RPMI7951 (cell line): ENCODE data around the gene SBK1. TPM values are rescaled to one million over a fixed set of nuclear protein-coding genes. Genes with fewer than 3 reads are reported as not detected.
"Not testable (repeated sequence)": the region's sequence is repeated elsewhere in the genome, so short reads cannot be mapped to it uniquely, and the experiment has no call there.

Experiments
- DNase-seq: peaks from one replicate; pipeline ENCODE4 v3.0.0-alpha.2; 2012; ENCODE audit warnings: low read depth
- total RNA-seq: library from RNA; depleted of rRNA; stranded (reverse); fragments of >200 nt; shearing (Covaris generic); gene quantifications from 2 replicates; pipeline ENCODE4 v1.2.3, GENCODE V29; 2014; rRNA removed

The SBK1 gene
- not detected in 2 replicates for total RNA-seq

DNA sequence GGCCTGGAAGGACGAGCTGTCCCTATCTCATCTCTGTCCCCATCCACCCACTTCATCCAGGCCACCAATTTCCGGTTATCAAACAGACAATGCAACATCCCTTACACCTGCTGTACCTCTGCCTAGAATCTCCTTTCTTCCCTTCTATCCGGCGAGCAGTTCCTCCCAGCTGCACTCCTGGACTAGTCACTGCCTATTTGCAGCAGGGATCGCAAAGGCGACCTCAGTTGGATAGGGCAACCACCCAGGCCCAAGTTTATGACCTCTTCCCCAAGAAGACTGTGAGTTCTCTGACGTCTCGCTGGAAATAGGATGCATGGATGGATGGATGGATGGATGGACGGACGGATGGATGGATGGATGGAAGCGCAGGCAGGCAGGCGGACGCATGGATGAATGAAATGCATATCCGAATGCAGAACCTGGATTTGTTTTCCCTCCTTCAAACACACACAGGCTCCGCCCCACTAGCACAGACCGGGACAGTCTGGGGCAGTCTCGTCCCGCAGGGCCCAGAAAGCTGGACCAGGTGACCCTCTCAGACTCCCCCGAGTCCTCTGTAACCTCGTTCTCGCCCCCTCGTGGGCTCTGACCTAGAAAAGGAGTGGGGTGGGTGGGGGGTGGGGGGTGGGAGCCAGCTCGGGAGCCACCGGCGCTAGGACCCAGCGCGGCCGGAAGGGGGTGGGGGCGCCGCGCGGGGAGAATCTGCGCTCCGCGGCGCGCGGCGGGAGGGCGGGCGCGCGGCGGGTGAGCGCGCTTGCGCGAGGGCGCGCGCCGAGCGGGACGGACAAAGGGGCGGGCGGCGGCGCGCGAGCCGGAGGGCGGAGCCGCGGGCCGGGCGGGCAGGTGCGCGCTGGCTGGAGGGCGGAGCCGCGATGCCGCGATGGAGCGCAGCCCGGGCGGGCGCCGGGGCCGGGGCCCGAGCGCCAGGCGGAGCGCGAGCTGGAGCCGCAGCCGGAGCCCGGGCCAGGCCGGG is at the start of gene SBK1:
TSS of gene SBK1 (plus strand) at position 875 of the 976 bp plus-strand sequence. CDS start 24,867 bp downstream, outside the sequence.
- DNase-seq = peak; percentile 32

DNA sequence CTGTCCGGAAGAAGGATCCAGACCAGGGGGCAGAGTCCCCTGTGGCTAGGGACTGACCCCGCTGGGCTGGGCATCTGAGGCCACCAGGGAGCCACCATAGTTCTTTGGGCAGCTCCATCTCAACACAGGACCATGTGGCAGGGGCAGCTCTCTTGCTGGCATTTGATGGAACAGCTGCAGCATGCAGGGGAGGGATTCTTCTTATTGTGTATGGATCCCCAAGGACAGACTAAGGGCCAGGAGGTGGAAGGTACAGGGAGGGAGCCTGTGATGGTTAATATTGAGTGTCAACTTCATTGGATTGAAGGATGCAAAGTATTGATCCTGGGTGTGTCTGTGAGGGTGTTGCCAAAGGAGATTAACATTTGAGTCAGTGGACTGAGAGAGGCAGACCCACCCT is 42.8 kb upstream of the SBK1 start:
- DNase-seq = not testable (repeated sequence)

- no peak for DNase-seq
These were observed 41.3 kb upstream of the SBK1 start for GRCh38 chr16:28250999-28251398.

GRCh38 chr16:28254158-28254557 is 38.2 kb upstream of the SBK1 start:
- DNase-seq = no peak

- DNase-seq = no peak
These were observed 36.5 kb upstream of the SBK1 start for GRCh38 chr16:28255838-28256237.

DNA sequence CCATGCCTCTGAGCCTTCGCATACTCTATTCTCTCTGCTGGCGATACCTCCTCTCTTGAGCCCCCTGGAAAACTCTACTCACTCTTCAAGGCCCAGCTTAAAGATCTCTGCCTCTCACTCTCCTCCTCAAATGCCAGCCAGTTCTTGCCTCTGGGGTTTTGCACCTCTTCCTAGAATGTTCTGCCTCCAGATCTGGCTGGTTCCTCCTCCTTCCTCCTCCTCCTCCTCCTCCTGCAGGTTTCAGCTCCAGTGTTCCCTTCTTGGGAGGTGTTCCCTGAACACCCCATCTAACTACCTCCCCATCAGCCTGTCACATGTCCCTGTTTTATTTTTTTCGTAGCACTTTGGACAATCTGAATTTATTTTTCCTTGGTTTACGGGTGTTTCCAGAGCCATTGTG is 35.1 kb upstream of the SBK1 start:
- DNase-seq = no peak

GRCh38 chr16:28258567-28258966 is 33.8 kb upstream of the SBK1 start:
- no peak for DNase-seq

DNA sequence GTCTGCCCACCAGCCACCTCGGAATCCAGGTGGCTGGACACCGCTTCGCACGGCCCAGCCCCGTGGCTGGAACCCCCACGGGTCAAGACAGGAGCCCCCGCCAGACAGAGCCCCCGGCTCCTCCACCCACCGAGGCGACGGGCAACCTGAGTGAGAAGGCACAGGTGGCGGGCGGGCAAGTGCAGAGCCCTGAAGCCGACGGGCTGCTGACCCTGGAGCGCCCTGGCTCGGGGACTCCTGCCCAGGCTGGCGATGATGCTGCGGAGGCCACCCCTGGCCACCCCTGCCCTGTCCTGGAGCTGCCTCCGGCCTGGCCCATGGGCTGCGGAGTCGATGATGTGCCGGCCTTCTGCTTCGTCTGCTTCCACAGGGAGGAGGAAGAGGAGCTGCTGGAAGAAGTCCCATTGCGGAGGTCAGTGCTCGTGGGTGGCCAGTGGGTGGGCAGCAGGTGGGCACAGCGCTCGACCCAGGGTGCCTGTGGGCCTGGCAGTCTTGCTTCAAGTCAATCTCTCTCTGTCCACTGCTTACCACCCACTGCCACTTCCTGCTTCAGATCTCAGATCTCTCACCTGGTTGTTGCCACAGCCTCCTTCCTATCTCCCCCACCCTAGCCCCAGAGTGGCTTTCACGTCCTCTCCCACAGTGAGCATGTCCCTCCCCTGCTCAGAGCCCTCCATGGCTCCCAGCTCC is 33.1 kb upstream of the SBK1 start:
- no peak for DNase-seq

- no peak for DNase-seq
These were observed 32.6 kb upstream of the SBK1 start for GRCh38 chr16:28259781-28260150.

DNA sequence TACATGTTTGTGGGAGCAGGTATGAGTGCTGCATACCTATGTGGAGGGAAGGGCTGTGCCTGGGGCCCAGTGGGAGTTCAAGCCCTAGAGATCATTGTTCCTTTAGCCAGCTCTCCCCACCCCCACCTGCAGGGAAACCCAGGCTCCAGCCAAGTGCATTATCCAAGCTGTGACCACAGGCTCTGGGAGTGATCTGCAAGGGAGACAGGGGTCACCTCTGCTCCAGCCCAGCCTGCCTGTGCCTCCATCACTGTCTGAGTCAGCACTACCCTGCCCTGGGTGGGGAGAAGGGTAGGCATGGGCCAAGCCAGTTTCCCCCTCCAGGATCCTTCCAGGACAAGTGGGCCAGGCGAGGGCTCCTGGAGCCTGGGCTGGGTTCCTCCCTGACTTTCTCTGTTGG is 32.1 kb upstream of the SBK1 start:
- DNase-seq = no peak

DNA sequence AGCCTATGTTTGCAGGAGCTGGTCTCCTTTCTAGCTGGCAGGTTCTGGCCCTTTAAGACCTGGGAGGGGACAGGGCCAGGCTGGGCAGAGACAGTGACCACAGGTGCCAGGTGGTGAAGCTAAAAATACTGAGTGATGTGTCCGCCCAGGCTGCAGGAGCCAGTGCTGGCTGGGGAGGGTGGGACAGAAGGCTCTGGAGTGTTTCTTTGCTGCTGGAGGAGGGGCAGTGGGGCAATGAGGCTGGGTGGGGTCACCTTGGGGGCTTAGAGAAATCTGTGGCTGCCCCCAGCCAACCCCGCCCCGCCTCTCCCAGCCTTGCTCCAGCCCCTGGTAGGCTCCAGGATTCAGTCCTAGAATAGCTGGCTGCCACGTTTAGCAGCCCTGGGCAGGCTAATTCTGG is 30.4 kb upstream of the SBK1 start:
- no peak for DNase-seq

GRCh38 chr16:28263305-28263704 is 29.0 kb upstream of the SBK1 start:
- no peak for DNase-seq

GRCh38 chr16:28264656-28265055 is 27.7 kb upstream of the SBK1 start:
- peak; percentile 31 for DNase-seq

- DNase-seq = no peak
These were observed 26.5 kb upstream of the SBK1 start for GRCh38 chr16:28265822-28266221.

DNA sequence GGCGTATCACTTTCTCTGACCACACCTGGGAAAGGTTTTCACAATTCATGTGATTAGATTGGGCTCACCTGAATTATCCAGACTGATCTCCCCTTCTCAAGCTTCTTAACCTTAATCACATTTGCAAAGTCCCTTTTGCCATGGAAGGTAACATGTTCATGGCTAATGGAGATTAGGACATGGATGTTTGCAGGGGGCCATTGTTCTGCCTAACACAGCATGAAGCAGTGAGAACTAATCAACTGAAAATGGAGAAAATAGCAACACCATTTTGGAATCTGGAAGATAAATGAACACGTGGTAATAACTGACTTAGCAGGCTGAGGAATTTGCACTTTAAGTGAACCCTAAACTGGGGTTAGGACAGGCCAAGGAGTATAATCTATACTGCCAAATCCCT is 25.0 kb upstream of the SBK1 start:
- DNase-seq = no peak

DNA sequence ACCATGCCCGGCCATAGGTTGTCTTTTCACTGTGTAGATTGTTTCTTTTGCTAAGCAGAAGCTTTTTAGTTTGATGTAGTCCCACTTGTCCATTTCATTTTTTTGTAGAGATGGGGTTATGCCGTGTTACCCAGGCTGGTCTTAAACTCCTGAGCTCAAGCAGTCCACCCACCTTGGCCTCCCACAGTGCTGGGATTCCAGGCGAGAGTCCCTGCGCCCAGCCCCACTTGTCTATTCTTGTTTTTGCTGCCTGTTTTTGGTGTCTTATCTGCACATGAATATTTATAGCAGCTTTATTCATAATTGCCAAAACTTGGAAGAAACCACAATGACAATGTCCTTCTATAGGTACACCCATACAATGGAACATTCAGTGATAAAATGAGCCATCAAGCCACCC is 18.8 kb upstream of the SBK1 start:
- DNase-seq = no peak

GRCh38 chr16:28274676-28275075 is 17.6 kb upstream of the SBK1 start:
- DNase-seq = no peak

GRCh38 chr16:28276301-28276700 is 16.0 kb upstream of the SBK1 start:
- no peak for DNase-seq

- peak; percentile 62 for DNase-seq
These were observed 14.6 kb upstream of the SBK1 start for GRCh38 chr16:28277537-28278388.

- DNase-seq = no peak
These were observed 13.3 kb upstream of the SBK1 start for GRCh38 chr16:28279006-28279405.

- no peak for DNase-seq
These were observed 11.2 kb upstream of the SBK1 start for GRCh38 chr16:28280881-28281836.
